HFF-Myc (cell line): ENCODE results near the gene CLIC5.

Experiments used
- DNase-seq: peaks from one replicate; pipeline ENCODE4 v3.0.0-alpha.2; 2011; ENCODE audit warnings: low read depth; ENCODE audit errors: extremely low read depth
- H3K4me3 ChIP-seq: replicated peaks from 2 replicates; pipeline ENCODE4 v1.5.1; 2011; ENCODE audit warnings: low read depth, mild to moderate bottlenecking, control low read depth, low read length
- TF ChIP-seq, protein P1 (sequence below): IDR thresholded peaks from 2 replicates; pipeline ENCODE4 v1.5.1; 2012; ENCODE audit warnings: mild to moderate bottlenecking, low read depth, low read length, control low read depth; ENCODE audit errors: missing control alignments

The CLIC5 gene

DNA sequence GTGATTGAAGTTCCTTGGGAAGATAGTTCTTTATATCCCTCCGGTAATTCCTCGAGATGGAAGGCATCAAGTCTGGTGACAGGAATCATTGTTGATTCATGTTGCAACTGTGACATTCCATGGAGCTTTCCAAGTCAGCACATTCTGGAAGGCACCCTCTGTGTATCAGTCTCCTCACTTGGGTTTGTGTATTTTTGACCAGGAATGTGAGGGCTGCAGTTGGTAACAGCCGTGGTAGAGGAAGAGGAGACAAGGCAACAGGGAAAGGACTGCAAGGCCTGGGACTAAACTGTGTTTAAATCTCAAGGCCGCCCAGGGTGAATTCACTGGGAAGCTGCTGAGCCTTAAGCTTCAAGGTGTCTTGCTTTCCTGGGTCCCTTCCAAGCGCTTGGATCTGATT, 99.0 kb downstream of the CLIC5 start:
- TF ChIP-seq, protein P1, sequence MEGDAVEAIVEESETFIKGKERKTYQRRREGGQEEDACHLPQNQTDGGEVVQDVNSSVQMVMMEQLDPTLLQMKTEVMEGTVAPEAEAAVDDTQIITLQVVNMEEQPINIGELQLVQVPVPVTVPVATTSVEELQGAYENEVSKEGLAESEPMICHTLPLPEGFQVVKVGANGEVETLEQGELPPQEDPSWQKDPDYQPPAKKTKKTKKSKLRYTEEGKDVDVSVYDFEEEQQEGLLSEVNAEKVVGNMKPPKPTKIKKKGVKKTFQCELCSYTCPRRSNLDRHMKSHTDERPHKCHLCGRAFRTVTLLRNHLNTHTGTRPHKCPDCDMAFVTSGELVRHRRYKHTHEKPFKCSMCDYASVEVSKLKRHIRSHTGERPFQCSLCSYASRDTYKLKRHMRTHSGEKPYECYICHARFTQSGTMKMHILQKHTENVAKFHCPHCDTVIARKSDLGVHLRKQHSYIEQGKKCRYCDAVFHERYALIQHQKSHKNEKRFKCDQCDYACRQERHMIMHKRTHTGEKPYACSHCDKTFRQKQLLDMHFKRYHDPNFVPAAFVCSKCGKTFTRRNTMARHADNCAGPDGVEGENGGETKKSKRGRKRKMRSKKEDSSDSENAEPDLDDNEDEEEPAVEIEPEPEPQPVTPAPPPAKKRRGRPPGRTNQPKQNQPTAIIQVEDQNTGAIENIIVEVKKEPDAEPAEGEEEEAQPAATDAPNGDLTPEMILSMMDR: no peak
- no peak for DNase-seq
- no peak overlapping the region for H3K4me3 ChIP-seq

DNA sequence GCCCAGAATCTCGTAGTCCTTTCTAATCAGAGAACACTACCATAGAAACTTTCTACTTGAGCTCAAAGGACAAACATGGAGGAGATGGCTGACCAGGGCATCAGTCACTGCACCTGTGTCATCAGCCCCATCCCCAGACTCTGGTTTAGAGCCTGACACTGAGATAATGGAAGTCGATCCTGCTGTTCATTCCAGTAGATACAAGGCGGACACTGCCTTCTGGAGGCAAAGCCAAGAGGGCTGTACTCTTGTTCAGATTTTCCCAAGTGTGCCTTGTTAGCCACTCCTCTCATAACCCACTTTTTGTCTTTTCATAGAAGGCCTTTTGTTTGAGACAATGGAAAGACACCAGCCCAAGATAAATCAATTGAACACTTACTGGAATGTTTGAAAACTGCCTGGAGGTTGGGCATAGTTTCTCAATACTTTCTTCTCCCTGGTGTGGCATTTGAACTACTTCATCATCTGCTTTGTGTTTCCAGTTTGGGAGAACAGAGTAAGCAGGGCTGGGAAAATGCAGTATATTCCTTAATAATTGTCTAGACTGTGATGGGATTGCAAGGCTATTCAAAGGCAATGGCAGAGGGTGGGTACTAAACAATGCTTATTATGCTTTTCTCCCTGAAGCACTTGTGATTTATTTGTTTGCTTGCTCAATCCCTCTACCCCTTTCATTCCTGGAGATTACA, 99.7 kb downstream of the CLIC5 start:
- no peak overlapping the region for H3K4me3 ChIP-seq
- TF ChIP-seq, protein P1: no peak
- no peak for DNase-seq

DNA sequence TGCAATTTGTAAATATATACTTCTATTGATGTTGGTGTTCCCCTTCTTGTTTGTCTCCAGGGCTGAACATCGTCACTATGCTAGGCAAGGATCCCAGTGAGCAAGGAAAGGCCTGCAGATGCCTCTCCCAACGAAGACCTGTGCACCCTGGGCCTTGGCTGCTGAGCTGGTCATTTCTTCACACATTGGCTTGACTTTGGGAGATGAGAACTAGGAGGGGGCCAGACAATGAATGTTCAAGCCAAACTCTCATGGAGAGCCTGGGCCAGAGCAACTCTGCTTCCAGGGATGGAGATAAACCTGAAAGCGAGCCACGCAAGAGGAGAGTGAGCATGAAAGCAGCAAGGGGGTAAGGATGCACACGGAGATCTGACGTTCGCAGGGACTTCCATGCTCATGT, 104.0 kb downstream of the CLIC5 start:
- DNase-seq: no peak
- TF ChIP-seq, protein P1: no peak
- no peak overlapping the region for H3K4me3 ChIP-seq

DNA sequence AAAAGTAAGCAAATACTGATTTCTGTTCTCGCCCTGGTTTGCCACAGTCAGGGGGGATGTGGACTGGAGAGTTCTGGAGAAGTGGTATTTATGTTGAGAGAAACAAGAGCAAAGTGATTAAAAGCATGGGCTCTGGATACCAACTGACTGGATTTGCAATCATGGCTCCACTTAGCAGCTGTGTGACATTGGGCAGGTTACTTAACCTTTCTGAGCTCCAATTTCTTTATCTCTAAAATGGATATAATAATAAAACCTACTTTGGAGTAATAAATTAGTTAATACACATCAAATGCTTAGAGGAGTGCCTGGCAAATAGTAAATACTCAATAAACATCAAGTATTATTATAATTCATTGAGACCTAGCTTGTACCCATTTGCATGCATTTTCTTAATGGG, 111.7 kb downstream of the CLIC5 start:
- no peak overlapping the region for H3K4me3 ChIP-seq
- no peak for DNase-seq
- TF ChIP-seq, protein P1: no peak

DNA sequence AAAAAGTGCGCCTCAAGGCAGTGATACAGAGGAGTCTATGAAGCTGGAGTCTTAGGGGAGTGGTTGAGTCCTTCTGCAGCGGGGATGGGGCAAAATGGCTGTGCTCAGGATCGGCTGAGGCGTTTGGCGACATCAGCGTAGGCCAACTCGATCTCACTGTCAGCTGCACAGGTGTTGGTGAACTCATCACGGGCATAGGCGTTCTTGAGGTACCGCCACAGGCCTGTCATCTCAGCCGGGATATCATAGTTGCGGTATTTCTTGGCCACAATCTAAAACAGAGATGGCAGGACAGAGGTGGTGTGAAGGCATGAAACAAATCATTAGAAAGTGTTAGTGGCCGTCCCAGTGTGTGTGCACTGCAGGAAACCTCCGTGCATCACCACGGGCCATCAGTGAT, 112.7 kb downstream of the CLIC5 start:
- TF ChIP-seq, protein P1: no peak
- H3K4me3 ChIP-seq: no peak overlapping the region
- DNase-seq: no peak

DNA sequence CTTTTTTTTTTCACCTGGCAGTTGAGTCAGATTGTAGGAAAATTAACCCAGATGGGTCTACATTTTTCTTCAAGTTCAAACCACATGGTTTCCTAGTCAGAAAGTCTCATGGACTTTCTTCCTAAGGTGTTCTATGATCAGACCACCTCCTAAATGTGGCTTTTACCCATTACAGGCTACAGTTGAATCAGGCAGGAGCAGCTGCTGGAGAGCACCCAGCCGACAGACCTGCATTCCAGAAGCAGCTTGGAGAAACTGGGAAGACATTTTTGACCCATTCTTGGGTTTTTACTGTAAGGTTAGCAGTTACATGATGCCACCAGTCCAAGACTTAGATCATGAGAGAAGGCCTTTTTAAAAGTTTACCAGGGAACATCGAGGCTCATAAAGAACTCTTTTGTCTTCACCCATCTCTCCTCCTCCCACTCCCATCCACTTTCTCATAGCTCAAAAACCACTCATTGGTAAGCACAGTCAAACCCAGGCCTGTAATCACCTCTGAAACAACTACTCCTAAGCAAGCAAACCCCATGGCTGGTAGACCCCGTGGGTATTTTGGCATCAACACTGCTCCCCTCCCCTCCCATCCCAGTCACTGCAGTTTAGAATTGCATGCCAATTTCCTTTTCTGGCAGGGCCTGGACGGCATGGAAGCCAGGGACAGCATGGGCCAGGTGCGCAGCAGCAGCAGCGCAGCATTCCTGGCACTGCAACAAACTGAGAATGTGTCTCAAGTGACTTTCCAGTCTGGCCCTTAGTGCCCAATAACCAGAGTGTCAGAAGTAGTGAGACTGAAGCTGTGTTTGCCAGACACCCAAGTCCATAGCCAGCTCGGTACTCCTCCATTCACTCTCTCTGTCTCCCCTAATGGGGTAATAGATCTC, 113.7 kb downstream of the CLIC5 start:
- DNase-seq: no peak
- no peak overlapping the region for H3K4me3 ChIP-seq
- TF ChIP-seq, protein P1: no peak
